HG02885 (cell line): ENCODE measurements around the gene SBSN.
A peak's percentile ranks its signal among the peaks of the same experiment; 100 is the strongest.

ENCODE experiments used
- ATAC-seq: cut with Tn5 transposase; IDR thresholded peaks from one replicate; pipeline ENCODE4 v1.9.1; 2021; ENCODE audit warnings: mild to moderate bottlenecking; ENCODE audit not compliant: unreplicated experiment, poor library complexity

The SBSN gene

DNA sequence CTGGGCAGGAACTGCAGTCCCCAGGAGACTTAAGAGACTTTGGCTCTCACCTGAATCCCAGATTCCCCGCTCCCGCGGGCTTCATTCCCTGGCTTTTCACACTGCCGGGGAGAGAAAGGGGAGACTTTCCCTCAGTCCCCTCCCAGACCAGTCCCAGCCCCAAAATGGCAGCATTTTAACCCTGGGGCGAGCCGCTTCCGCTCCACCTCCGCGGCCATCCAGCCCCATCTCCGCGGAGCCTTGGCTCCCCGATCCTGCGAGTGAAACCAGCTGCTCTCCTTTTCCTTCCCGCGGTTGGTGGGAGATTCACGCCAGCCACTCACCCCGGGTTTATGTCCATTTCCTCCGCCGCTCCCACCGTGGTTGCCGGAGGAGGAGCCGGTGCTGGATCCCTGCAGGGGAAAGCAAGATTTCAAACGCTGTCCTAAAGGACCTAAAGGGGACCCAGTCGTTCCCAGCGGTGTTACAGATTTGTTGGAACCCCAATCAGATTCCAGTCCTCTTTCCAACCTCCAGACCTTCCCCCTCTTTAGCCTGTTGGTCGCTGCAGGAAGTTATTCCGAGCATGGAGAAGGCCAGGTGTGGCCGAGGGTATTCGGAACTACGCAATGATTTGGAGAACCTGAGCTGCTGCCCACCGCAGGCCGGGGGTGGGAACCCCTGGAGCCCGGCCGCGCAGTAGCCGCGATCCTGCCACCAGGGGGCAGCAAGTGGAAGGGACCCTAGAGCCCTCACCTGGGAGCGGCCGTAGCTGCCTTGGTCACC, 18.1 kb downstream of the SBSN start:
- no peak for ATAC-seq

DNA sequence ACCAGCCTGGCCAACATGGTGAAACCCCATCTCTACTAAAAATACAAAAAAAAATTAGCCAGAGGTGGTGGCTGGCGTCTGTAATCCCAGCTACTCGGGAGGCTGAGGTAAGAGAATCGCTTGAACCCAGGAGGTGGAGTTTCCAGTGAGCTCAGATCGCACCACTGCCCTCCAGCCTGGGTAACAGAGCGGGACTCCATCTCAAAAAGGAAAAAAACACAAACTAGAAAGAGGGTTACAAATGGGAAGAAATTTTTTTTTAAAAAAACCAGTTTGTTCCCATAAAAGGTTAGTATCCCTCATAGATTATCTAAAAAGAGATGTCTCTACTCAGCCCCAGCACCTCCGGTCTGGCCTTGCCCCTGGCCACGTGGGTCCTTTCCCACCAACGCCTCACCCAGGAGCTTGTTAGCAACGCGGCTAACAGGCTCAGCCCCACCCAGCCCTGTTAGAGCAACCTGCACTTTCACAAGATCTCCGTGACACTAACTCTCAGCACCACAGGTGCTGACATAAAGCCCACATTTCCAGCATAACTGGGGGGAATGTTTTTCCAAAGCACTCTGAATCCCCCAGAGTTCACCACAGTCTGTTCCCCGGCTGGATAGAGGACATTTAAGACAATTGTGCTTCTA, 19.0 kb downstream of the SBSN start:
- no peak for ATAC-seq

DNA sequence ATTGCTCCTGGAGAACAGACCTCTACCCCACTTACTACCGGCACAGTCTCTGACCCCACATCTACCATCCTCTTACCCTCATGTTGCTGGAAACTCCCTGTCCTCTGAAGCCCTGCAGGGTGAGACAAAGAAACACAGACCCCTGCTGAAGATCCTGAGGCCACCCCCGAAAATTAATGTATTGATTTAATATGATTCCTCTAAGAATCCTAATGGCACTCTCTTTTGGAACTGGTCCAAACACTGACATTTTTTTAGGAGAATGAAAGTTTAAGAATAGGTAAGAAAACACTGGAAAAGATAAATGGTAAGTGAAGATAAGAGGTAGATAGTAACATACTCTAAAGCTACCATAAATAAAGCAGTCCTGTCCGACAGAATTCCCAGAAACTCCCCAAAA, 20.0 kb downstream of the SBSN start:
- ATAC-seq: no peak

DNA sequence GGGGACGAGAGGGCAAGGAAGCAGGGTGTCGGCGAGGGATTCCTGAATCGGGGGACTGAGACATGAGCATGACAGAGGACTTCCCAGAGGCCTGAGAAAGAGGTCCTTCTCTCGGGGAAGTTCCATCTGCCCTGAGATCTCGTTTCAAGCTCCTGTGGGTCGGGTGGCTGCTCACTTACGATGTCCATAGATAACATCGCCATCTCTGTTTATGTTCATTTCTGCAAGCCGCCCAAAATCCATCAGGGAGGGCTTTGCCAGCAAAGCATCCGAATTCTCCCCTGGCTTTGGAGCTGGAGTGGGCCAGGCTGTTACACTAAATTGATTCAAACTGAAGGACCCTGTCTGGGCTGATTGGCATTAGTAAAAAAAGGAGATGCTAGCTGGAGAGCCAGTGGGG, 20.6 kb downstream of the SBSN start:
- ATAC-seq: no peak

DNA sequence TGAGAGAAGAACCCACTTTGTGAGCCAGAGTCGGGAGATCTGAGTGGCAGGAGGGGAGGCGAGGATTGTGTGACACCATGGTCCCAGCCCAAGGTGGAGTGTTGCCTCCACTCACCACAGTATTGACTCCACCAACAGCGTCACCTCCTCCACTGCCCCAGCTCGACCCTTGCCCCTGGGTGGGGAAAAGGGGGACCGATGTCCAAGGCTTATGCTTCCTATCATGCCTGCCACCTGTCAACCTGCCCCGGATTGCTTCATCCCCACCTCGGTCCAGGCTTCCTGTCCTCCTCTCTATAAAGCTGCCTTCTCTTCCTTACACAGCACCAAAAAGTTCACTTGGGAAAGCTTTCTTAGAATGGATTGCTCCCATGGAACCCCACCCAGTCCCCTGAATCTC, 22.1 kb downstream of the SBSN start:
- ATAC-seq: no peak

DNA sequence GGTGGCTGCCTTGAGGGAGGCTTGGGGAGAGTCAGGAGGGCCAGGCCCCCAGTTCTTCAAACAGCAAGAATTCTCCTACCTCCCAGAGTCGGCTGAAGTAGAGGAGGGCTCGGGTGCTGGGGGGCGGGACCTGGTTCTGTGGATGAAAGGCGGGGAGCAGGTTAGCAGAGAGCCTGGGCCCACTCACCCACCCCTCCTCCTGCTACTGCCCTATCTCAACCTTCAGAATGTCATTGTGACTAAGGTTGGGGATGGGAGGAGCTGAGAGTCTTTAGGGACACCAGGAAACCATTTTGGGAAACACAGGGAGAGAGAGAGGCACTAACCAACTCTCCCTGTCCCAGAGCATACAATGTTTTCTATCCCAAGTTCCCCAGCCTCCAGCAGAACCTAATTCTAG, 25.4 kb downstream of the SBSN start:
- ATAC-seq: no peak

DNA sequence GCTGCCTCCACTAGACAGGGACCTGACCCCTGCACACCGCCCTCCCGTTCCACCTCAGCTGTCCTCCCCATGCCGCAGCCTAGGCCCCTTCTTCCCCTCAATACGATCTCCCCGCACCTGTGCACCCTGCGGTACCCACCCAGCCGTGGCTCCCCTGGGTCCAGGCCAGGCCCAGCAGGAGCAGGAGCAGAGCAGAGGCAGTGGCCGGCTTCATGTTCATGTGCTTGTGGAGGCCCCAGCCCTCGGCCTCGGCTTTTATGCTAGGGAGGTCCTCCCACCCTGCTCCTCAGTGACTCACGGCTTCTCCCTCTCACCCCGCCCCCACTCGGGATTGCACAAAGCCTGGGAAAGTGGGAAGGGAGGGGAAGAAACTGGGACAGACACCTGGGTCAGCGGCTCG, 26.4 kb downstream of the SBSN start:
- ATAC-seq: no peak

DNA sequence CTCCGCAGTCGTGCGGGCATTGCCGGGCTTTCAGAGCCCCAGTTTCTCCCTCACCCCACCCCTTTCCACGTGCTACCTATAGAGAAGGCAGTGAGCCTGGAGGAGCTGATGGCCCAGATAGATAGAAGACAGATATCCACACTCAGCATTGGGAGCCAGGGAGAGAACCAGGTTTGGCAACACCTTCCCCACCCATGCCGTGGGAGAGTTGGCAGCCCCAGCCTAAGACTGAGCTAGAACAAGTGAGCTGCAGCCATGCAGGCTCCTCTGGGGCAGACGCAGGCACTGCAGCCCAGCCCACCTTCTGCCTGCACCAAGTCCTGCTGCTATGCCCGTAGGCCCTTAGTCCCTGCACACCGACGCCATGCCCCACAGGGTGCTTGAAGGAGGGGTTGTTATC, 27.5 kb downstream of the SBSN start:
- no peak for ATAC-seq

DNA sequence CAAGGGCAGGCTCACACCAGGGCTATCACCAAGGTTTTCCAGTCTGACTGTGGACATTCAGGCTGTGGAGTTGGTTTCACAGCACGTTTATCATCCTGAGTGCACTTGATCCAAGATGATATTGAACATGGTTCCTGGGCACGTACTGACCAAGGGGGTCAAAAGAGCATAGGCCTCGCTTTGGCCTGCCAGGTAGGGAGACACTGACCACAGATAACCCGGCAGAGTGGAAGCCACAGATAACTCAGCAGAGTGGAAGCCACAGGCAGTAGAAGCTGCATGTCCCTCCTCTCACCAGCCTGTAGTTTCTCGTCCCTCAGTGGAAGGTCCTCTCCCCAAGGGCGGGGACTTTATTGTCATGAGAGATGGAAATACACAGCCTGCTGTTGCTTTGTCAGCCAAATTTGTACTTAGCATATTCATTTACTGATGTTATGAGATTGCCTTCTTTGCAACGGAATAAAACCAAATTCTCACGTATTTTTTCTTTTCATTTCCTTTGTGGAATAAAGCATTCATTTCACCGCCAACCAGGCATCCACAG, 29.1 kb downstream of the SBSN start:
- no peak for ATAC-seq

DNA sequence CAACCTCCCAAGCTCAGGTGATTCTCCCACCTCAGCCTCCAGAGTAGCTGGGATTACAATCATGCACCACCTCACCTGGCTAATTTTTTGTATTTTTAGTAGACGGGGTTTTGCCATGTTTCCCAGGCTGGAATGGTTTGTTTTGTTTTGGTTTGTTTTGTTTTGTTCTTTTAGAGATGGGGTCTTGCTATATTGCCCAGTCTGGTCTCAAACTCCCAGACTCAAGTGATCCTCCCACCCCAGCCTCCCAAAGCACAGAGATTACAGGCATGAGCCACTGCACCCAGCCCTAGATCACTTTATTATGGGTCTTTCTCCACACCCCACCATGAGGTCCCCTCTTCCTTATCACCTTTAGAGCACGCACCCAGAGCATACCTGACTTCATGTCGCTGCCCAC, 29.9 kb downstream of the SBSN start:
- ATAC-seq: no peak

DNA sequence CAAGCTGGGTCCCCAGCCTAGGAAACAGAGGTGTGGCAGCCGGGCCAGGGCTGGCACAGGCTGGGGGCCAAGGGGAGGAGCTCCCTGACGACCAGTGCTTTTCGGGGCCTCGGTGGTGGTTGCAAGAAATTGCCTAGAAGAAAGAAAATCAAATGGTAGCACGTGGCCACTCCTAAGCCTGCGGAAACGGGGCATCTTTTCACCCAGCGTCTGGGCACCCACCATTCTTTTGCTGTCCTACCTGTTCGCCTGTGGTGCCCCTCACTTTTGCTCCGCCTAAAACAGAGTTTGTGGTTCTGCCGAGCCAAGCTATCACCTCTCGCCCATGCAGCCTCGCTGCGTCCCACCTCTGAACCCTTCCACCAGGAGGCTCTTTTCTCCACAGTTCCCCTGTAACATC, 30.7 kb downstream of the SBSN start:
- no peak for ATAC-seq

DNA sequence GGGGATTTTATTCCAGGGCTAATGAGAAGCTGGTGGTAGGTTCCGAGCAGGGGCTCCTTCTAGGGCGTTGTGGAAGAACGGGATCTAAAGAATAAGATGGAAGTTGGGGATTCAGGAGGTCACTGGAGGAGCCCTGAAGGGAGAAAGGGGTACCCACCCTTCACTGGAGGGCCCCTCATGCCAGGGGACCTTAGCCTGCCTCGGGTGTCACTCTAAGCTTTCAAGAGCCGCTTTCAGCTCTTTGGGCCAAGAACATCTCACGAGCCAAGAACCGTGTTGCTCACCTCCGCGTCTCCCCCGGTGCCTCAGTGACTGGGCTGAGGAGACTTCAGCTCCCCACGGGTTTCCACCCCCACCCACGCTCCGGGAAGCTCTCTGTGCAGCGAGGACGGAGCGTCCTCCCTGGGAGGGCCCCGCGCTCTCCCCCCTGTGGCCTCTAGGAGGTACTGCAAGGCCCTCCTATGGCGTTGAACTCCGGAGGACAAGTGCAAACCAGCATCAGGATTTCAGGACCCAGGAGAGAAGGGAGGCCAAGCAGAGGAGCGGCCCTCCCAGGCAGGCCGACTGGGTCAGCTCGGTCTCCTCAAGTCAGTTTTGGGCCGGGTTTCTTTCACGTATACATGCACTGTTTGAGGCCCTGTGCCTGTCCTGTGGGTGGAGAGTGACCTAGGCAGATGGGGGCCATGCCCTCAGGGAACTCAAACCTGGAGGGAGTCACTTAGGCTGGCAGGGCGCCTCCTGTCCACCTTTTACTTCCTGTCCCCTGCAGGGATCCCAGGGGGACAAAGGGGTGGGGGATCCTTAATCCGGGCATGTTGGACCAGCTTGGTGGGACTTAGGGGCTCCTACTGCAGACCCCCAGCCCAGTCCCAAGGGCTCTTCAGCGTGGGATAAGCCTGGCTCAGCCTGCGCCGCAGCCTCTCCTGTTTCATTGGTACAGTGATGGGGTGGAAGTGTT, 32.7 kb downstream of the SBSN start:
- ATAC-seq: peak; percentile 57

DNA sequence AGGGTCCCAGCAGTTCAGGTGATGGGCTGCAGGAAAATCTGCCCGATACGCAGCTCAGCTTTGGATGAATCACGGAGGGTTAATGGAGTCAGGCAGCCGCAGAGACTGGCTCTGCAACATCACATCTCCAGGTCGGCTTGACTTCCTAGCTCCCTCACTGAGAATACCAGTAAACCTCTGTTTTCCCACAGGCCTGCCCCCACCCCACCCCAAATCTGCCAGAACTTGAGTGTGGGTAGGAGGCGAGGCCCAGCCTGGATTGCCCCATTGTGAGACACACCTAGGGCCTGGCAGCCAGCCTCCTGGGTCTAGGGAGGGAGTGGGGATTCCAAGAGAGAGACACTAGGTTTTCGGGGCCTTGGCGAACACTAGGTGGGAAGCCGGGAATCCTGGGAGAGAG, 34.1 kb downstream of the SBSN start:
- no peak for ATAC-seq

DNA sequence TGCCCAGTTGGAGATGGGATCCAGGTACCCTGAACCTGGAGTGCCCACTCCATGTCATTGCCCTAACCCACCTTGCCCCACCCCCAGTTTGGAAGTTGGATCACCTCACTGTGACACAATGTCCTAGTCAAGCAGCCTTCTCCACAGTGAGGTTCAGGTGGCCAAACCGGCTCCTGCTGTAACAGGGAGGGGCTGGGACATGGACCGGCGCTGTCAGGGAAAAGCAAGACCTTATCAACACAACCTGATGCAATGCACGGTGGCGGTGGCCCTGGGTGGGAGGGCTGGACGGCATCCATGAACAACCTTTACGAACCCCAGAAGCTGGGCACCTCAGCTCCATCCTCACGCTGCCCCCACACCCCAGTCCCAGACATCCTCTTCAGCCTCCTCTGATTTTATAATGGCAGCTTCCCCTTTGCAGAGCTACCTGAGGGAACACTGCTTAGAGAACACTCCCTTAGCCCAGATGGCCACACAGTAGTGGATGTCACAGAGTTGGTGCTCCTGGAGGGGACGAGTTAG, 36.2 kb downstream of the SBSN start:
- ATAC-seq: no peak

DNA sequence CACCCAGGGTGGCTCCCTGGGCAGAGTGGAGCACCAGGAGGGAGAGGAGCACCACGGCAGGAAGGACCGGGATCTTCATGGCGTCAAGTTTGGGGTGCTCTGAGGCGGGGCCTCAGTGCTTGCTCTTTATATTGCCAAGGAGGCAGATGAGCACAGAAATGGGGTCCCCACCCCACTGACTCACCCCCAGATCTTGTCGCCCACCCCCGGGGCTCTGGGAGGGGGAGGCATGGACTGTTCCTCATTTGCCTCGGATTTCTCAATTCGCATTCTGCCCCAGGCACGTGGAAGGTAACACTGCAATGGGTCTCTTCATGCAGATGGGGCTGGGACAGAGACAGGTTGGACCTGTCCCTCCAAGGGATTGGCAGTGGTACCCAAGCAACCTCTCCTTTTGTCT, 37.7 kb downstream of the SBSN start, which contains the start of gene KRTDAP:
Gene KRTDAP (minus strand): TSS at position 101 of the 400 bp plus-strand sequence. CDS start 22 bp downstream, at position 79.
- ATAC-seq: no peak

DNA sequence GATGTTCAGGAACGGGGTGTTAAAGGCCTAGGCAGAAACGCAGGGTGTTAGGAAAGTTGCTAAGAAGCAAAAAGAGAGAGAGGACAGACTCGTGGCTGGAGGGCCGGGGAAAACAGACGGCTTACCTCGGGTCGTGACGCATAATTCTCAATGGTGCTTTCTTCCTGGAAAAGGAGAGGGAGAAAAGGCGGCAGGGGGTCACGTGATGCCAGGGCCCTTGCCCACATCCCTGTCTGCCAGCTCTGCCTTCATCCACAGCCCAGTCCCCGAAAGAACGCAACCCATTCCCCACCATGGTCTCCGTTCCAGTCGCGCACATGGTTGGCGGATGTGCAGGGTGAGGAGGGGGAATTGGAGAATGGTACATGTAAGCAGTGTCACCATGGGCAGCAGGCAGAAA, 39.4 kb downstream of the SBSN start:
- no peak for ATAC-seq

DNA sequence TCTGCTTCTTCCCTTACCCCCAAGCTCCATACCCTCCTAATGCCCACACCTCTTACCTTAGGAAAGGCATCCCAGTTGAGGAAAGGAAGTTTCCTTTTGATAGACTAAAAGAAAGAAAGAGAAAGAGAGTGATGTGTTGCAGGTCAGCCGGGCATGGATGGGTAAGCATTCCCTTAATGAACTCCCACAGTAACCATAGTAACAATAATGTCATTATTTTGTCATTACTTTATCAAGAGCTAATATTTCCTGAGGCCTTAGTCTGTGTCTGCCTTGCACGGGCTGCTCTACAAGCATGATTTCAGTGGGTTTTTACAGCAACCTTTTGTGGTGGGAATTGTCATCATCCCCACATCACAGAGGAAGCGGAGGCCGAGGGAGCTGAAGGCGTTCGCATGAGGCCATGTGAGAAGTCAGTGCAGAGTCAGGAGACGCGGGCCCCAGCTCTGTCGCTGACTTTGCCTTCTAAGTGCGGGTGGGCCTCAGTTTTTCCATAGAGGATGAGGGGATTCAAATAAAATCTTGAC, 40.4 kb downstream of the SBSN start:
- no peak for ATAC-seq

DNA sequence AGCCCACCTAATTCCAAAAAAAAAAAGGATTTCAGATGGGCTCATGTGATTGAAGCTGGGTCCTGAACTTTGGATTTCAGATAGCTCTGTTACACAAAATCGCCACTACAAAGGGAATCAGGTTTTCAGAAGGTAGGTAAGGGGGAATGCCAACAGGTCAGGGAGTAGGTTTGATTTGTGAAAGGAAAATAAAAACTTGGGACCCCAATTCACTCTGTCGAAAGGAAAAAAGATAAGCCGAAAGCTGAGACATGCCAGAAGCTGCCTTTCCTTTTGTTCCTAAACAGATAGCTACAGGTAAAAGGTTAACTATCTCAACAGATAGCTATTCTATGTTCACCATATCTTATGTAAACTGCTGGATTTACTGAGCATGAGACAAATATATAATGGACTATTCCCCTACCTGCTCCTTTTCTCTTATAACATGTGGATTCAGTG, 41.8 kb downstream of the SBSN start:
- no peak for ATAC-seq

DNA sequence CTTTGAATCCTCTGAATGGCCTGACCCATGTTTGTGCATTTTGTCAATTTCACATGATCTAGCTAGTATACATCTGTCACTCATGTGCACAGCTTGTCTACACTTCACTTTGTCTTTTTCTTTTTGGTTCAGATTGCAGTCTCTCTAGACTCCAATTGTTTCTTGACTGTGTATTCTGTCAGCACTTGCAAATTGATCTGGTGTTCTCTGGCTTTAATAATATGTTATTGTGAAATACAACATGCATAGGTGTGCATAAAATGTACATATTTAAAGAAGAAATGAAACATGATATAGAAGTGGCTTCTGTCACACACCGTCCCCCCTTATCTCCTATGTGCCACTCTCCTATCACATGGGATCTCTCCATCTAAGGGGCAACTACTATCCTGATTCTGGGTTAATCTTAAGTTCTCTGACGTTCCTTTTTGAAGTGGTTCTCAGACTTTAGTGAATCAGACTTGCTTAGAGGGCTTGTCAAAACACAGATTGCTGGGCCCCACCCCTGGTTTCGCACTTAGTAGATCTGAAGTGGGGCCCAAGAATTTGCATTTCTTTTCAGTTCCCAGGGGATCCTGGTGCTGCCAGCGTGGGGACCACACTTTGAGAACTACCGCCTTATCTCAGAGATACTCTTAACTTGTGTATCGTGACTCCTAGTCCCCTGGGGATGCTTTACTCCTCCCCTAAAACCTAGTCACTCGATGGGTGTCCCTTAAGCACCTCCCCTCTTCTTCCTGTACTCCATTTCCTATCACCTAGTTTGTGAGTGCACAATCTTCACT, 43.7 kb downstream of the SBSN start:
- ATAC-seq: peak; percentile 56
